Adrenal gland (tissue), 5 donors: ENCODE data around the gene WWOX.

Source experiments
- CTCF ChIP-seq, 6 experiments: fragments of 450-650 bp in 4 of 6; fragments of 200-600 bp in 2 of 6; sonication (generic) in 1 of 6; IDR thresholded peaks; 1 replicate in 5 of 6; 2 replicates in 1 of 6; pipeline versions ENCODE4 v1.5.1 to v1.8.0; 2016 to 2021; ENCODE audit warnings: antibody characterized with exemption in 6 of 6, mild to moderate bottlenecking in 2 of 6, moderate library complexity in 1 of 6
- POLR2A ChIP-seq, 2 donors: fragments of 450-650 bp; IDR thresholded peaks; one replicate each; pipeline ENCODE4 v1.6.1; 2017; ENCODE audit warnings: antibody characterized with exemption in 2 of 2, mild to moderate bottlenecking in 2 of 2, moderate library complexity in 1 of 2
- donor health status: DM: no; HTN: no; CAD: no.

GRCh38 chr16:78560997-78561396, 461.5 kb downstream of the WWOX start:
- TF ChIP-seq CTCF (IDR thresholded peaks at IDR 0.05) (no peak), POLR2A (IDR thresholded peaks at IDR 0.05) (no peak)
